Subcutaneous adipose tissue (tissue), 4 donors: ENCODE results near the gene RAP1GAP. TPM values are rescaled to one million over a fixed set of nuclear protein-coding genes. Genes with fewer than 3 reads are reported as not detected.

Source experiments
- CTCF ChIP-seq: fragments of 450-650 bp; IDR thresholded peaks from one replicate; pipeline ENCODE4 v1.5.1; 2016; ENCODE audit warnings: low read depth, mild to moderate bottlenecking, control low read depth, antibody characterized with exemption, moderate library complexity
- total RNA-seq, 4 donors: library from RNA; depleted of rRNA; stranded (reverse); fragments of >200 nt; gene quantifications; one replicate each; pipeline ENCODE4 v1.1.0, GENCODE V29; 2016

The RAP1GAP gene
- total RNA-seq, 4 donors from 2014 or later = 0.17 to 0.22 TPM; not detected in 2

DNA sequence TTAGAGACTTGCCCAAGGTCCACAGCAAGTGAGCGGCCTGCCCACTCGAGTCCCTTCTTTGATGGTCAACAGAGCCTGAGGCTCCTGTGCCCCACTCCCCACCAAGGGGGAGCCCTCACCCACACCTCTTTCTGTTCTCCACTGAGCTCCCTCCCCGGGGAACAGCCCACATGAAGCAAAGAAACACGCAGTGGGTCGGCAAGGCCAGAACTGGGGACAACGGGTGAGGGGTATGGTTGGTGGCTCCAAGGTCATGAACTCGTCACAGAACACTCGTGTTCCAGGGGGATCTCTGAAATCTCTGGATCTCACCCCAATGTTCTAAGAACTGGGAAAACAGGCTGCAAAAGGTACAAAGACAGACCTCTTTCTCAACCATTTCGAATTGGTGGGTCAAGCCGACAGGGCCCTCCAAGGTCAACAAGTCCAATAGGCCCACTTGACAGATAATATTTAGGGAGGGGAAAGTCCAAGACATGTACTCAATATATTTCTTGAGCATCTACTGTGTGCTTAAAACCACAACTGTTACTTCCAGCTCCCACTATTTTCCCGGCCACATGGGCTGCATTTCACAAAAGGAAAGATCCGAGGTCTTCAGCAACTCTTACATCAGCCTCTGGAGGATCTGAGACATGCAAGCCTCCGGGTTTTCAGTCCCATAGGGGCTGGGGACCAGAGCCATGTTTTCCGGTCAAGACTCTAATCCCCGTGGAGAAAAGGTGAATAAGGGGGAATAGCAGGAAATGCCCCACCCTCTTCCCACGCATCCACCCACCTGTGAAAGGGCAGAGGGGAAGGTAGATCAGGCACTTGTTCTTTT lies 1.1 kb upstream of the RAP1GAP start:
- TF ChIP-seq CTCF = no peak

DNA sequence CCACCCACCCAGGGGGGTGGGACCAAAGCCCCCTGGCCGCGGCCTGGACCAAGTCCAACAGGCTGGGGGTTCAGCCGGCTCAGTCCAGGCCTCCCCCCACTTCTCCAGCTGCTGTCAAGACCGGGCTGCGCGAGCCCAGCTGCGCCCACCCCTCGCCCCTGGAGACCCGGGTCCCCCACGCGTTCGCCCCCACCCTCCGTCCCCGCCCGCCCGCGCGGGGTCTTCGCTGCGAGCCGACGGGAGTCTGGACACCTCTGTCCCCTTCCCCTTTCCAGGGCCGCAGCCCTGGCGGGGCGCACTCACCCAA lies 253 bp downstream of the RAP1GAP start:
- TF ChIP-seq CTCF = no peak

DNA sequence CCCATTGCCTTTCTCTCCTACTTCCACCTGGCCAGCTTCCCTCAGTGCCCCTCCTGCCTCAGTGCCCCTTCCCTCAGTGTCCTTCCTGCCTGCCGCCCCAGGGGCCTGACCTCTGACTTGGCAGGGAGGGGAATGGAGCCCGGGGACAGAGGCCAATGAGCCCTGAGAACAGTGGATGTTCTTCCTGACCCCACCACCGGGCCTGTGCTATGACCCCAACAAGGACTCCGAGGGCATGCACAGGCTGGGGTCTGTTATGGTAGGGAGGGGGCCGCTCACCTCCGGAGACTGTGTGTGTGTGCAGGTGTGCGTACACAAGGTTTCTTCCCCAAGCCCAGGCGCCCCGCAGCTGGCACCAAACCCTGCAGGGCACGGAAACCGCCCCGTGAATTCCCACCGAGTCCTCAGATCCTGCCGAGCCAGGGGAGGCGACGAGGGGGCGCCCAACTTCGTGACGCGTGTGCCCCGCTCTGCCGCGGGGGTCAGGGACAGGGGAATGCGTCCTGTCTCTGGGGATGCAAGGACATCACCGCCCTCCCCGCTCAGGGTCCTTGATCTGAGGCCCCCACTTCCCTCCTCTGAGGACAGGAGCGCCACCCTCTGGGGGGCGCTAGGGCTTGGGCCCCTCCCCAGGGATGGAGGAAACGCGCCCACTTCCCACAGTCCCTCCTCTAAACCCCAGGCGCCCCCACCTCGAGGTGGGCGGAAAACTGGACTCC lies 766 bp downstream of the RAP1GAP start:
- TF ChIP-seq CTCF = no peak

- no peak for TF ChIP-seq CTCF
Observed at GRCh38 chr1:21667348-21668231, 1.6 kb downstream of the RAP1GAP start.

- no peak for TF ChIP-seq CTCF
Observed at GRCh38 chr1:21666576-21667320, 2.4 kb downstream of the RAP1GAP start.

DNA sequence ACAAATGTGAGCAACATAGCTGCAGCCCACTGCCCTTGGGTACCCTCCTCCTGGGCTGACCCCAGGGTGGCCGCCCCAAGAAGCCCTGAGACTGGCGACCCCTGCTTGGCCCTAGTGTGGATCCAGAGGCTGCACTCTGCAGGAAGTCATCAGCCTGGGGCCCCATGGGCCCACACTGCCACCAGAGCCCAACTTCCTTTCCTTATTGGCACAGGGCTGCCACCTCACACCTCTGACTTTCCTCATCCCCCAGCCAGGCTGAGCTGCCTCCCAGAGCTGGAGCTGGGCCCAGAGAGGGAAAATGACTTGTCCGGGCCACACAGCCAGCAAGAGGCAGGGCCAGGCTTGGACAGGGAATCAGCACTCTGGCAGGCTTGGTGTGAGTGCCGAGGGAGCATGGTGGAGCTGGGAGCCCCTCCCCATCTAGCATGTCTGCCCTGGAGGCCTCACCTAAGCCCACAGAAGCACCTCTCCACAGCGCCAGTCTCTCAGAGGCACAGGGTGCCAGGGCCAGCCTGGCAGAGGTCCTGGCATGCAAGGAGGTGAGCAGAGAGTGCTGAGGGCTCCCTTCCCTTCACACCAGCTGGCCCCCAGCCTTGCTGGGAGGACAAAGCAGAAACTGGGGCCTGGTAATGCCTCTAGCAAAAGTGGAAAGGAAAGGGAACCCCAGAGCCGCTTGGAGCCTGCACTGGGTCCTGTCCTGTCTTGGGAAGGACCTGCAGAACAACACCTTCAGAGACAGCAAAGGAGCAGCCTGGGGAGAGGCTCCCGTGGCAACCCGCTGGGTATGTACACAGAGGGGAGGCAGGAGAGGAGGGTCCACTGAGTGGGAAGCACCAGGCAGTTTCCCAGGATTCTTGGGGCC lies 3.2 kb downstream of the RAP1GAP start:
- TF ChIP-seq CTCF = no peak
